Spinal cord (tissue), 10 donors: Measurements from ENCODE around the gene NPY4R. TPM values are rescaled to one million over a fixed set of nuclear protein-coding genes. Genes with fewer than 3 reads are reported as not detected.
"Not testable (repeated sequence)": the region's sequence is repeated elsewhere in the genome, so short reads cannot be mapped to it uniquely, and the experiment has no call there.

ENCODE experiments used
- DNase-seq, 6 donors: peaks; one replicate each; pipeline versions ENCODE4 v3.0.0 to v3.0.0-alpha.2; 2013 to 2015; ENCODE audit warnings: low spot score in 6 of 6, low read depth in 4 of 6
- H3K27ac ChIP-seq: one replicate; pipeline ENCODE4 v1.5.1; 2013; ENCODE audit warnings: low read depth, low read length, control low read depth
- H3K27me3 ChIP-seq: one replicate; pipeline ENCODE4 v1.6.1; 2013; ENCODE audit warnings: low read length; ENCODE audit not compliant: control insufficient read depth, insufficient read depth
- H3K36me3 ChIP-seq: one replicate; pipeline ENCODE4 v1.6.1; 2013; ENCODE audit warnings: low read length; ENCODE audit not compliant: control insufficient read depth, insufficient read depth
- H3K4me1 ChIP-seq: one replicate; pipeline ENCODE4 v1.6.1; 2013; ENCODE audit warnings: low read length; ENCODE audit not compliant: control insufficient read depth, insufficient read depth
- H3K4me3 ChIP-seq: one replicate; pipeline ENCODE4 v1.5.1; 2013; ENCODE audit warnings: low read depth, low read length, control low read depth
- H3K9me3 ChIP-seq: one replicate; pipeline ENCODE4 v1.6.1; 2013; ENCODE audit warnings: low read length; ENCODE audit not compliant: control insufficient read depth, insufficient read depth
- WGBS: methylation state at CpG from one replicate; pipeline ENCODE4 v1.1.5; 2013; ENCODE audit warnings: missing lambda C conversion rate; ENCODE audit not compliant: insufficient coverage; 5-methylcytosine and 5-hydroxymethylcytosine counted together
- polyA plus RNA-seq, 2 donors: library from polyadenylated mRNA; unstranded; fragments of 120-200 nt; gene quantifications; one replicate each; pipeline ENCODE4 v1.2.1, GENCODE V29; 2013; ENCODE audit not compliant: insufficient read length in 2 of 2
- total RNA-seq, 2 donors: library from RNA; depleted of rRNA in 1 of 2; stranded (reverse); fragments of 120-200 nt in 1 of 2; fragments of >200 nt in 1 of 2; gene quantifications; one replicate each; pipeline versions ENCODE4 v1.2.3 to v1.2.4, GENCODE V29; 2013 to 2014
- donor health status: healthy.

Gene NPY4R
- total and polyA plus RNA-seq, 4 donors, result 0.24 to 0.63 (median 0.30) TPM; not detected in 1

GRCh38 chr10:46497401-46497800 is 31.6 kb upstream of the NPY4R start:
- not testable (repeated sequence) for H3K4me1 ChIP-seq, DNase-seq, H3K27me3 ChIP-seq, H3K9me3 ChIP-seq, H3K4me3 ChIP-seq, H3K27ac ChIP-seq, H3K36me3 ChIP-seq
- WGBS, result no CpG with 5 or more reads among the region's 4 CpGs

DNA sequence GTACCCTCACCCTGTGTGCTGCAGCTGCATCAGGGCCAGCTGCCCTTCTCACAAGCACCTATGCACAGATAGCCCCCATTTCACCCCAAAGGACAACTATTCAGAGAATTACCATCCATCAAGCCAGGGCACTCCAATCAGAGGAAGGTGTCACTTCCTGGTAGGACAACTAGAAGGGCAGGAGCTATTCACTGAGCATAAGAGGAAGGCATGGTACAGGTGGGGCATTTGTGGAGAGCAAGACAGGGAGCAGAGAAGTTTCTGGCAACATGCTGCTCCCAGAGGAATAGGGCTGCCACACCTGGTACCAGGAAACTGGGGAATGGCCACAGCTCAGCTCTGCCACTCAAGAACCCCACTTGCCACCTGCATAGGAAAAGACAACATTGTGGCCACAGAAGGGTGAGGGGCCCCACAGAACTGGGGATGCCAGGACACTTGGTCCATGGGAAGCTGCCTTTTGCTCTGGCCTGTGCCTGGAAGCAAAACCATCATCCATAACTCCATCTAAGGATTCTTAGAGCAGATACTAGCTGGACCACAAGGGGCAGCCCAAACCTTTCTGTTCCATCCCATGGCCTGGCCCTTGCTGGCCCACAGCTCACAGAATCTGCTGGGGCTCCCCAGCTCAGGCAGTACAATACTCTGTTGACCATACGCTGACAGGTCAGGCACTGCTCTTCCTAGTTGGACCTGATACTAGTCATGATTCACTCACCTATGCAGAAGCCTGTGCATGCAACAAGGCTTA is 25.8 kb upstream of the NPY4R start:
- not testable (repeated sequence) for H3K9me3 ChIP-seq, DNase-seq, H3K27me3 ChIP-seq, H3K4me3 ChIP-seq, H3K4me1 ChIP-seq, H3K36me3 ChIP-seq, H3K27ac ChIP-seq
- no CpG with 5 or more reads among the region's 1 CpG for WGBS

- not testable (repeated sequence) for H3K4me3 ChIP-seq, H3K36me3 ChIP-seq, DNase-seq, H3K4me1 ChIP-seq, H3K27me3 ChIP-seq, H3K9me3 ChIP-seq, H3K27ac ChIP-seq
- no CpG with 5 or more reads among the region's 11 CpGs for WGBS
Measured at GRCh38 chr10:46490285-46490684, 24.5 kb upstream of the NPY4R start.

DNA sequence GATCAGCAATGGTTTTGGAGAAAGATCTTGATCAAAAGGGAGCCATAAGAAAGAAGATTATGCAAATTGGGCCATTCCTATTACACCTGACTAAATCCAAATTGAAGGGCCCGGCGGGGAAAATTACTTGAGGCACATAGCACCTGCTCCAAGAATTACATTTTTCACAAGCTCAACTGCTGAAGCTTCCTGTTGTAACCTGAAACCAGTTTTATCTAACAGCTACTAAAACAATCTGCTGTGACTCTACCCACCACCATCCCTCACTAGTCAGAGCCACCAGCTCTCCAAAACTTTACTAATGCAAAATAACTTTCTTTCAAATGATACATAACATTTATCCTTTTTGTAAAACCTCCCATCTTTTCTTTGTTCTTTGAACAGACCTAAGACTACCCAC is 20.7 kb upstream of the NPY4R start:
- H3K36me3 ChIP-seq, H3K4me1 ChIP-seq, H3K27me3 ChIP-seq, H3K4me3 ChIP-seq, H3K9me3 ChIP-seq, DNase-seq, H3K27ac ChIP-seq: not testable (repeated sequence)
- WGBS, result no CpG with 5 or more reads among the region's 2 CpGs

- not testable (repeated sequence) for H3K9me3 ChIP-seq, H3K27ac ChIP-seq, DNase-seq, H3K4me1 ChIP-seq, H3K27me3 ChIP-seq, H3K4me3 ChIP-seq, H3K36me3 ChIP-seq
- WGBS, result no CpG with 5 or more reads among the region's 3 CpGs
Measured at GRCh38 chr10:46474746-46475320, 9.1 kb upstream of the NPY4R start.

GRCh38 chr10:46473758-46474157 is 8.0 kb upstream of the NPY4R start:
- no CpG with 5 or more reads among the region's 3 CpGs for WGBS
- H3K36me3 ChIP-seq, H3K4me3 ChIP-seq, H3K27me3 ChIP-seq, H3K27ac ChIP-seq, H3K4me1 ChIP-seq, DNase-seq, H3K9me3 ChIP-seq: not testable (repeated sequence)

DNA sequence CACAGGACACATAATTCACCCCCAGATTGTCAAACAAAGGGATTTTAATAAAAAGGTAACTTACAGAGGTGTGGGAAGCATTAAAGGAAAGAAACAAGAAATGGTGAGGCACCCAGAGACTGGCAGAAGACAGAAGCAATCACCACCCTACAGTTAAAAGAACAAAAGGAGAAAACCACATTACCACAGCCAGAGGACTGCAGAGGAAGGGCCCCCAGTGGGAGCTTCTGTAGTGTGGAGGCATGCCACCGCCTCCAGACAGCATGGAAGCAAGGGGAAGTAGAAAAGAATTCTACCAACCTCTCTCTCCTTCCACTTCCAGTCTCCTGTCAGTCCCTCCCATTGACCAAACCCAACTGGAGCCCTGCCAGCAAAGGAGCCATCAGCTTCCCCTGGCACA is 4.4 kb upstream of the NPY4R start:
- not testable (repeated sequence) for H3K27ac ChIP-seq, H3K9me3 ChIP-seq, H3K36me3 ChIP-seq, DNase-seq, H3K27me3 ChIP-seq, H3K4me3 ChIP-seq, H3K4me1 ChIP-seq
- no CpG with 5 or more reads among the region's 1 CpG for WGBS

DNA sequence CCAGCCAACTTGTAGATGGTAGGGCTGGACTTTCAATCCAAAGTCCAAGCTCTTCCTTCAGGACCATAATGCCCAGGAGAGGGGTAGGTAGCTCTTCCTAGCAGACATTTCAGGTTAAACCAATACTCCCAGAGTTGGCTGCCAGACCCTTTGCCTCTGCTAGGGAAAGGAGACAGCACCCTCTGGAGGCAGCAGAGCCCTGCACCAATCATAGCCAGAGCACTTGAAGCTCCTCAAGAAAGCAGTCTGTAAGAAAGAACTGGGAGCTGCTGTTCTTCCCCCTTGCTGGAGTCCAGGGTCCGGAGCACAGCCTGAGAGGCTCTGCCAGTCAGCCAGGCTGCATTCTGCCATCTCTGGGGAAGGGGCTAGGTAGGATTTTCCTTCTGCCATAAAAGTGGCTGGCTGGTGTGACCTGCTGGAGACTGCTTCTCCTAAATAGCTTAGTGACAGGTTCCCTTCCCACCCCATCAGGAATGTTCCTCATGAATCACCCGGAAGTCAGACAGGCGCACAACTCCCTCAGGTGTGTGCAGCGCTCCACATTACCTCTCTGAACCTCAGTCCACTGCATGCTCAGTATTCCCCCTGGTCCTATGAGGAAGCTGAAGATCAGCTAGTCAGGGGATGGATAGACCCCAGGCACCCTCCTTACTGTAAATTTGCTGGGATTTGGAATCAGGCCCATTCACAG is 2.5 kb upstream of the NPY4R start:
- WGBS, result no CpG with 5 or more reads among the region's 4 CpGs
- not testable (repeated sequence) for H3K4me1 ChIP-seq, H3K9me3 ChIP-seq, H3K36me3 ChIP-seq, H3K4me3 ChIP-seq, DNase-seq, H3K27me3 ChIP-seq, H3K27ac ChIP-seq

GRCh38 chr10:46463608-46464007 is 2.1 kb downstream of the NPY4R start:
- not testable (repeated sequence) for H3K9me3 ChIP-seq, H3K4me1 ChIP-seq, H3K4me3 ChIP-seq, H3K27me3 ChIP-seq, DNase-seq, H3K36me3 ChIP-seq, H3K27ac ChIP-seq
- no CpG with 5 or more reads among the region's 2 CpGs for WGBS

DNA sequence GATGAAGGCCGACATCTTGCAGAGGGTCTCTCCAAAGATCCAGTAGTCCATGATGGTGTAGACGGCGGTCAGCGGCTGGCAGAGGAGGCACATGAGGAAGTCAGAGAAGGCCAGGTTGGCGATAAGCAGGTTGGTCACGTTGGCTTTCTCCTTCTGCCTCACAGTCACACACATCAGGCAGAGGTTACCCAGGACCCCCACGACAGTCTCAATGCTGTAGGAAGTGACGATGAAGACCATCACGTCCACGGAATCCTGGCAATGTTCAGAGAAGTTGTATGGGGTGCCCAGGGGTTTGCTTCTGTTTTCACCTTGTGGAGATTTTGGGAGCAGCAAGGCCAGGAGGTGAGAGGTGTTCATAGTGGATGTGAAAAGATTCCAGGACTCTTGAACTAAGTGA is 3.5 kb downstream of the NPY4R start:
- not testable (repeated sequence) for DNase-seq, H3K4me3 ChIP-seq, H3K27me3 ChIP-seq, H3K9me3 ChIP-seq, H3K4me1 ChIP-seq, H3K36me3 ChIP-seq, H3K27ac ChIP-seq
- no CpG with 5 or more reads among the region's 10 CpGs for WGBS
